Effector memory CD8-positive, alpha-beta T cell (primary cell): Measurements from ENCODE around the gene REG3G.

Experiments
- ATAC-seq: fragments of 150-1000 bp; cut with Tn5 transposase; replicated peaks from 2 replicates; pipeline ENCODE4 v1.10.0; 2021; ENCODE audit warnings: mild to moderate bottlenecking, moderate library complexity
- DNase-seq, 3 experiments: peaks; one replicate each; pipeline ENCODE4 v3.0.0; 2021
- H3K27ac Mint-ChIP-seq, 2 donors: one replicate each; pipeline ENCODE4 v1.8.0; 2022; ENCODE audit warnings: mild to moderate bottlenecking in 2 of 2, mixed read lengths in 2 of 2, moderate library complexity in 2 of 2
- H3K27me3 Mint-ChIP-seq, 2 donors: one replicate each; pipeline ENCODE4 v1.8.0; 2022; ENCODE audit warnings: mixed read lengths in 2 of 2
- H3K36me3 Mint-ChIP-seq: one replicate; pipeline ENCODE4 v1.8.0; 2022; ENCODE audit warnings: mild to moderate bottlenecking, moderate library complexity, mixed read lengths; ENCODE audit not compliant: insufficient read depth
- H3K4me1 Mint-ChIP-seq, 2 donors: one replicate each; pipeline ENCODE4 v1.8.0; 2022; ENCODE audit warnings: low read depth in 2 of 2, mixed read lengths in 2 of 2
- H3K4me3 Mint-ChIP-seq, 2 donors: one replicate each; pipeline ENCODE4 v1.8.0; 2022; ENCODE audit warnings: mild to moderate bottlenecking in 2 of 2, mixed read lengths in 2 of 2, moderate library complexity in 2 of 2
- H3K9me3 Mint-ChIP-seq, 2 donors: one replicate each; pipeline ENCODE4 v1.8.0; 2022; ENCODE audit warnings: mixed read lengths in 2 of 2
- total RNA-seq, 9 experiments: gene quantifications; one replicate each; lab custom pipeline; 2026; lab: John Stamatoyannopoulos, UW

The REG3G gene
- total RNA-seq = 0 reads per million in 9 experiments

DNA sequence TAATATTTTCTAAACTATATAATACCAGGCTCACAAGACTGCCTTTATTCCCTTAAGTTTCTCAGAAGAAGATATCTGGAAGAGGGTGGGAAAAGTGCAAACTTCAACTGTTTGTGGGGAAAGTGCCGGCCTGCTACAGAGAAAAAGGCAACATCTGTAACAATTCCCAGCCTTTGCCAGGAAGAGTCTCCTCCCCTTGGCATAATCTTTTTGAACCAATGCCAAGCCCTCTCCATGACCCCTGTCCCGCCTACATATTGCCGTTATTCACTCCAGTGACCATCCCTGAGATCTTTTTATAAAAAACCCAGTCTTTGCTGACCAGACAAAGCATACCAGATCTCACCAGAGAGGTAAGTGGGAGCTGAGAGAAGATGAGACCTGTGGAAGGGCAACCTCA lies at the start of gene REG3G:
Gene REG3G, plus strand, starts transcription at position 282 of the 400 bp plus-strand sequence. CDS start 392 bp downstream, outside the sequence.
- DNase-seq (no peak), ATAC-seq (no peak)
- H3K4me1 Mint-ChIP-seq = no peaks in the 10 kb centered on the region
- H3K27ac Mint-ChIP-seq = no peak within 1 kb of the TSS
- no peaks in the 10 kb centered on the region for H3K36me3 Mint-ChIP-seq
- no peak within 1 kb of the TSS for H3K4me3 Mint-ChIP-seq
- peaks cover 14 to 23% of the 10 kb centered on the region in 2 donors for H3K9me3 Mint-ChIP-seq
- no peaks in the 10 kb centered on the region for H3K27me3 Mint-ChIP-seq

DNA sequence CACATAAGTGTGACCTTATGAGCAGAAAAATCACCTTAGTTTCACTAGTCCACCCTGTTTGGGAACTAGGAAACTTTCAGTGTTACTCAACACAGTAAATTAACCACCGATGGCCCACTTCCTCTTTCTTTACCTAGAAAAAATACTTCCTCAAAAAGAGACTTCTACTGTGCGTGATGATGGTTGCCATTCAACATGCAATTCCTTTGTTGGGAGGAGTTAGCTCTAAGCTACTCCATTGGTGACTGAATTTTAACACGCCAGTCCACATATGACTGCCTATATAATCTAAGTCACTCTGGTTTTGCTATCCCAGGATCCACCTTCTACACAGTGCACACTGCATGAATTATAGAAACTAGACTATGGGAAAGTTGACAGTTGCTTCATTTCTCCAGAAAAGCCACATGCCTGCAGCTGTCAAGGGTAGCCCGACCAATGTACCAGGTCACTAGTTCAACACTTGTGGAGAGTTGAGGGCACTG lies 47.8 kb upstream of the REG3G start:
- H3K36me3 Mint-ChIP-seq = no peaks in the 10 kb centered on the region
- DNase-seq = no peak
- H3K4me3 Mint-ChIP-seq = no peak overlapping the region
- peaks cover 7 to 18% of the 10 kb centered on the region in 2 donors for H3K9me3 Mint-ChIP-seq
- H3K4me1 Mint-ChIP-seq = no peaks in the 10 kb centered on the region
- H3K27me3 Mint-ChIP-seq = no peaks in the 10 kb centered on the region
- H3K27ac Mint-ChIP-seq = no peak overlapping the region
- ATAC-seq = no peak

DNA sequence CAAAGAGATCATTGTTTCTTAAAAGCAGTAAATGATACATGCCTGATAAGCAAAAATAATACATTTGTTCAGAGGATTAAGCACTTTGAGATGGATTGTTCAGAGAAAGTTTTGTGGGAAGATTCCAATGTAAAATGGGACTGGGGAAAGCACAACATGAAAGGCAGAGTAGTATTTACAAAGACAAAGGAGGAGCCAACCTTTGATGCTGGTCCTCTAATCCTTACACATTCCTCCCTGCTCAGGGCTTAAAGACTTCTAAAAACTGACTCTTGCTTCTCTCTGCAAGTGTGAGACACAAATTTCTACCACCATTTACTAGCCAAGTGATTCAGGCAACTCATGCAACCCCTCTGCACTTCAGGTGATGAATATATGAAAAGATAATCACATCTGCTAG lies 47.2 kb upstream of the REG3G start:
- Mint-ChIP-seq H3K9me3 (peaks cover 7 to 20% of the 10 kb centered on the region in 2 donors), H3K4me3 (no peak overlapping the region), H3K27ac (no peak overlapping the region), H3K36me3 (no peaks in the 10 kb centered on the region), H3K27me3 (no peaks in the 10 kb centered on the region), H3K4me1 (no peaks in the 10 kb centered on the region)
- no peak for DNase-seq
- no peak for ATAC-seq

DNA sequence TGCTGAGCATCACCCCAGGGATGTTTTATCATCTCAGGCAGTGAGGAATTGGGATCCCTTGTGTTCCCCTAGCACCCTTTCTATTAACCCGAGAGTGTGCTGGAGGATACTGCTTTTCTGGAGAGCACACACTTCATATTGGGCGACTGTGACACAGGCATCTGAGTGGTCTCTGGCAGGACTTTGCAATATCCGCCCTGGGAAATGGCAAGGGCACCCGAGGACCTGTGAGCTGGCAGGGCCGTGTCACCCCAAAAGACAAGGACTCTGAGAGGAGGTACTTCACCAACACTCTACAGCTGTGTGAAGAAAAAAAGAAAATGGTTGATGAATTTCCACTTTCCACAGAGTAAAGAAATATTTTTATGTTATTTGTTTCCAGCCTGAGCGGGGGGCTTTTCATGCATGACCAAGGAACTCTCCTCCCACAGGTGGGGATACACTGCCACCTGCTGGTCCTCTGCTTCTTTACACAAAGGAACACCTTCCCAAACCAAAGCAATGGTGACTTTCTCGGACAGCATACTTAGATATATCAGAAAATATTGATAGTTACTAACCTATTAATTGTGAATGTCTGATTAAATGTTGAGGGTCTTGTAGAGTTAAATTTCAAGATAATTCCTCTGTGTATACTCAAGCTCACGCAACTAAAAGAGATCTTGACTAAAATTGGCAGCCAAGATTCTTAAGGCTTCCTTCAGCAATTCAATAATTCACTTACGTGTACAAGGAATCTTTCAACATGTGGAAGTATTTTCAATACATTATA lies 45.9 kb upstream of the REG3G start:
- H3K9me3 Mint-ChIP-seq = peaks cover 4 to 21% of the 10 kb centered on the region in 2 donors
- H3K27ac Mint-ChIP-seq = no peak overlapping the region
- H3K4me3 Mint-ChIP-seq = no peak overlapping the region
- ATAC-seq = no peak
- no peaks in the 10 kb centered on the region for H3K36me3 Mint-ChIP-seq
- DNase-seq = no peak
- H3K27me3 Mint-ChIP-seq = no peaks in the 10 kb centered on the region
- H3K4me1 Mint-ChIP-seq = no peaks in the 10 kb centered on the region

DNA sequence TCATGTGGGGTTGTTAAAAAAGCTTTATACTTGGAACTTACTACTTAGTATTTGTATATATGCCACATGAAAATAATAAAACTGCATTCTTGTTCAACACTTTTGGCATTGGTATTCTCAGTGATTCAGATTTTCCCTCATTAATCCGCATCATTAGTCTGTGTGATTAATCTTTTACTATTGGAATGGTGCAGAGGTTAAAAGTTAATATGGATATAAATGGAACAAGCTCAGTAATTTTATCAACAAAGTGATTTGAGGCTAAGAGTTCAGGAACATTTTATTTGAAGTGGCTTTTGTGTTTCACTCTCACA lies 45.4 kb upstream of the REG3G start:
- Mint-ChIP-seq H3K27ac (no peak overlapping the region), H3K9me3 (peaks cover 4 to 18% of the 10 kb centered on the region in 2 donors), H3K4me3 (no peak overlapping the region), H3K27me3 (no peaks in the 10 kb centered on the region), H3K36me3 (no peaks in the 10 kb centered on the region), H3K4me1 (no peaks in the 10 kb centered on the region)
- ATAC-seq = no peak
- DNase-seq = no peak

DNA sequence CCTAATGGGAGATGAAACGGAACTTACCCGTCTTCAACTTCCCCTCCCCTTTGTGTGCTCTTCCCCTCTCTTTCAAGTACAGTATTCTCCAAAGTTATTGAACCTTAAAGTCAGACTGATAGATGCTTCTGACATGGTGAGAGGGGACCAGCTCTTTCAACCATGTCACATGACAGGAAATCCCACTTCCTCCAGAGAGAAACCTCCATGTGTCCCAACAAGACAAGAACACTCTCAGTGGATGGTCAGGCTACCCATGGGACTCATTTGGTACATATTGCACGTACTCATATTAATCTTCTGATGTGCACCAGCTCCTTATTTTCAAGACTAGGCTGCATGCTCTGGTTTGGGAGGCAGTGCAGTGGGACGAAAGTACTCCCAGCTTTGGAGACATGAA lies 44.6 kb upstream of the REG3G start:
- H3K27me3 Mint-ChIP-seq = no peaks in the 10 kb centered on the region
- ATAC-seq = no peak
- H3K9me3 Mint-ChIP-seq = peaks cover 4 to 18% of the 10 kb centered on the region in 2 donors
- no peaks in the 10 kb centered on the region for H3K4me1 Mint-ChIP-seq
- no peak overlapping the region for H3K27ac Mint-ChIP-seq
- DNase-seq = no peak
- no peaks in the 10 kb centered on the region for H3K36me3 Mint-ChIP-seq
- H3K4me3 Mint-ChIP-seq = no peak overlapping the region

DNA sequence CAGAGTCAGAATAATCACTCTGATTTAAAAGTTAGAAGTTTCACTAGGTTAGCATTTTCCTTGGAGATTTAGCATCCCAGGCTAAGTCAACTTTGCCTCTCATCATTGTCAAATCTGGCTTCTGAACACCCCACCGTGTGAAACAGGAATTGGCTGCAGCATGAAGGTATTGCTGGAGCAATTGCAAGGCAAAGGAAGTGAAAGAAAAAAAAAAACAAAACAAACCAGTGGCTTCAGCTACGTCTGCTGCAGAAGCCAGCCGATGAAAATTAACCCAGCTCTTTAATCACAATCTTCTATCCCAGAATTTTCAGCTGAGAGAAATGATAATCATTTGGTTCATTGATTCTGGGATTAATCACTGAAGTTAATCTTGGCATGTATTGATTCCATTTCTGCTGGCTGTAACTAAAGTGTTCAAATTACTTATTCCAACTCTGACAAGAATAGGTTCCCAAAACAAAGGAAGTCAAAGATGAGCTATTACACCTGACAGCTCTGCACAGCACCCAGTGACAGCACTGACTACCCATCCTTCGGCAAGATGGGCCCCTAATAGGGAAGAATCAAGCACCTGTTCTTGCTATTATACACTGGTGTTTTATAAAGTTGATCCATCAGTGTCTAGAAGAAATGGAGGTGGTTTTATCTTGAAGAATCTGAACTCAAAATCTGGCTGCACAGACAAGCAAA lies 42.7 kb upstream of the REG3G start:
- H3K36me3 Mint-ChIP-seq = no peaks in the 10 kb centered on the region
- DNase-seq (no peak), ATAC-seq (no peak)
- no peaks in the 10 kb centered on the region for H3K27me3 Mint-ChIP-seq
- H3K9me3 Mint-ChIP-seq = peaks cover 4 to 18% of the 10 kb centered on the region in 2 donors
- H3K4me3 Mint-ChIP-seq = no peak overlapping the region
- H3K27ac Mint-ChIP-seq = no peak overlapping the region
- H3K4me1 Mint-ChIP-seq = no peaks in the 10 kb centered on the region

DNA sequence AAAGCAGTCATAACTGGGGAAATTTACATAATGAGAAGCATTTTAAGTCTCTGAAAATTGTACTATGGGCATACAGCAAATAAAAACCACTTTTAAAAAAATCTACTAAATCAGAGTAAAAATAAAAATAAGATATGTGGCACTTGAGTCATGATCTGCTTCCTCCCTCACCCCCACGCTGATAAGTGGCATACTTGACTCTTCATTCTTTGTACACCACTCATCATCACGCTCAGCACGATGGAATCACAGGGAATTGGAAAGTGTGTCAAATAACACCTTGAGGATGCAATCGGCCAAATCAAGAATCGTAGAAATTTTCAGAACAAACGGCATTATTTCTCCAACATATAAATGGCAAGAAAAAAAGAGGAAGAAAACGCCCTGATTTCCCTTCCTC lies 41.1 kb upstream of the REG3G start:
- DNase-seq = no peak
- no peak for ATAC-seq
- H3K4me3 Mint-ChIP-seq = no peak overlapping the region
- H3K27me3 Mint-ChIP-seq = no peaks in the 10 kb centered on the region
- H3K27ac Mint-ChIP-seq = no peak overlapping the region
- H3K36me3 Mint-ChIP-seq = no peaks in the 10 kb centered on the region
- H3K4me1 Mint-ChIP-seq = no peaks in the 10 kb centered on the region
- H3K9me3 Mint-ChIP-seq = peaks cover 4 to 18% of the 10 kb centered on the region in 2 donors

DNA sequence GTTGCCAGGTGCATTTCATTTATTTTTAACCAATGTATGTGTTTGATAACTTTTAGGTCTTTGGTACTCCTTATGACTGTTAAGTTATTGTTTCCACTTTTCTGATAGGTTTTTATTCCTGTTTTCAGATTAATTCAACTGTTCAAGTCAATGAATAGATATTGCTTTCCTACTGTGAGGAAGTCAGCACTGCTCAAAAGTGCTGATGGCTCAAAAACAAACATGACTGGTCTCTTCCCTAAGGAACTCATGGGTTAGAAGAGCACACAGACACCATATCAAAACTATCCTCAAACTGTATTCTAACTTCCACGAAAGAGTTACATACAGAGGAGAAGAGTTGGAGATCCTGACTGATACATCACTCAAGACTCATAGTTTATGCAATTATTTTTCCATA lies 39.9 kb upstream of the REG3G start:
- Mint-ChIP-seq H3K36me3 (no peaks in the 10 kb centered on the region), H3K9me3 (peaks cover 4 to 17% of the 10 kb centered on the region in 2 donors), H3K27ac (no peak overlapping the region), H3K4me3 (no peak overlapping the region), H3K4me1 (no peaks in the 10 kb centered on the region), H3K27me3 (no peaks in the 10 kb centered on the region)
- DNase-seq (no peak), ATAC-seq (no peak)

DNA sequence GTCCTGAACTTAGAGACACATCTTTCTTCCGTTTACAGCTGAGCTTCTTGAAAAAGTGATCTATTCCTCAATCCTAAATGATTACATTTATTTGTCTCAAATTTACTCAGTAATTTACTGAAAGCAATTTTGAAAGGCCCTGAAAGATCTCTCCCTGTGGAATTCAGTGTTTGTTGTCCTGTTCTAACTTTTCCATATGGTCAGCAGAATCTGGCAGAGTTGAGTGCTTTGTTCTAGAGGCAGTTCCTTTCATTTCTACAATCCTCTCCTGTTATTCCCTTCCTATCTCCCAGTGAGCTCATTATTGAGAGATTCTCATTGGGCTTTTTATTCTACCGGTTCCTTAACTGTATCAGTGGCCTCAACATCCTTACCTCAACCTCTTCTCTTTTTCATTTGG lies 36.5 kb upstream of the REG3G start:
- no peak for ATAC-seq
- no peaks in the 10 kb centered on the region for H3K36me3 Mint-ChIP-seq
- H3K4me3 Mint-ChIP-seq = no peak overlapping the region

DNA sequence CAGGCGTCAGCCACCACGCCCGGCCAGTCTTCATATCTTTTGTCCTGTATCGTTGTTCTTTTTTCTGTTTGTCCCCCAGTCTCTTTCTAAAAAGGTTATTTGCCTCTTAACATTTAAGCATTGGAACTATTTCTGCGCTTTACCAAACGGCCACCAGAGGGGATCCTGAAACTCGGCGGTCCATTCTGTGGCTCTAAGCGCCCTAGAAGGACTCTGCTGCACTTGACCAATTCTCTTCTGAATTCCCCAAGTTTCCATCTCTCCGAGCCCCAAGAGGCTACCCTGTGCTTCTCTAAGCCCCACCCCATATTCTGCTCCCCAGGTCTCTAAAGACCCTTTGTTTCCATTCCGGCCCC lies 33.1 kb upstream of the REG3G start:
- Mint-ChIP-seq H3K9me3 (peaks cover 15 to 23% of the 10 kb centered on the region in 2 donors), H3K4me1 (no peaks in the 10 kb centered on the region), H3K4me3 (no peak overlapping the region), H3K27ac (no peak overlapping the region), H3K27me3 (peaks cover 14 to 28% of the 10 kb centered on the region in 2 donors), H3K36me3 (no peaks in the 10 kb centered on the region)
- ATAC-seq (no peak), DNase-seq (no peak)

More for the DNA sequence above, 36.5 kb upstream of the REG3G start:
- H3K27me3 Mint-ChIP-seq = peaks cover 8 to 18% of the 10 kb centered on the region in 2 donors
- DNase-seq = no peak
- no peak overlapping the region for H3K27ac Mint-ChIP-seq
- no peaks in the 10 kb centered on the region for H3K4me1 Mint-ChIP-seq
- peaks cover 10 to 11% of the 10 kb centered on the region in 2 donors for H3K9me3 Mint-ChIP-seq

DNA sequence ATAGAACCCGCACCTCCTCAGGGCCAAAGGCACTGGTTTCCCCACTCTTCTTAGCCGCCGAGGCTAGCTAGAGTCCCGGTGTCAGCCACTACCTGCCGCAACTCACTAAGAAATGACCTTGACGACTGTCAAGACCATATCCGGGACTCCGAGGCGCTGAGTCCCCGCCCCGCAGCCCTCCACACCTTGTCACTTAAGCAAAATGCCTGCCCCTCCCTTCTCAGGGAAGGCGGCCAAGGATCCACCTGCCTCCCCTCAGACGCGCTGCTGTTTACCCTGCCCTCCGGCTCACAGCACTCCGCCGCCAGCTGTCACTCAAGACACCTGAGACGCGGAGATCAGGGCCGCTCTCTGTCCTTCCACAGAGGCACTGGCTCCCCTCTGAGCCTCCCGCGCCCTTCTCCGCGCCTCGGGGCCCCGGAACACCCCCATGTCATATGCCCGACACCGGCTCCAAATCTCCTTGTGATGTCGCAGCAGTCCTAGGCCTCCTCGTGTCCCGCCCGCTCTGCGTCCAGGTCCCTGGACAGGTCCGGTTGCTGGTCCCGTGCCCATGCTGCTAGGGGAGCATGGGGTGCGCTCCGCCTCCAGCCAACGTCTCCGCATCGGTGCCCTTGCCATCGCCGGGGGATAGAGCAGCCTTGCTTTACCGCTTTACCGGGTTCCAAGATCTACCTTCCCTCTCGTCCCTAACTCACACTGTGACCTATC lies 32.5 kb upstream of the REG3G start:
- H3K9me3 Mint-ChIP-seq = peaks cover 15 to 23% of the 10 kb centered on the region in 2 donors
- ATAC-seq (no peak), DNase-seq (no peak)
- no peak overlapping the region for H3K27ac Mint-ChIP-seq
- no peaks in the 10 kb centered on the region for H3K4me1 Mint-ChIP-seq
- no peak overlapping the region for H3K4me3 Mint-ChIP-seq
- peaks cover 14 to 28% of the 10 kb centered on the region in 2 donors for H3K27me3 Mint-ChIP-seq
- H3K36me3 Mint-ChIP-seq = no peaks in the 10 kb centered on the region

DNA sequence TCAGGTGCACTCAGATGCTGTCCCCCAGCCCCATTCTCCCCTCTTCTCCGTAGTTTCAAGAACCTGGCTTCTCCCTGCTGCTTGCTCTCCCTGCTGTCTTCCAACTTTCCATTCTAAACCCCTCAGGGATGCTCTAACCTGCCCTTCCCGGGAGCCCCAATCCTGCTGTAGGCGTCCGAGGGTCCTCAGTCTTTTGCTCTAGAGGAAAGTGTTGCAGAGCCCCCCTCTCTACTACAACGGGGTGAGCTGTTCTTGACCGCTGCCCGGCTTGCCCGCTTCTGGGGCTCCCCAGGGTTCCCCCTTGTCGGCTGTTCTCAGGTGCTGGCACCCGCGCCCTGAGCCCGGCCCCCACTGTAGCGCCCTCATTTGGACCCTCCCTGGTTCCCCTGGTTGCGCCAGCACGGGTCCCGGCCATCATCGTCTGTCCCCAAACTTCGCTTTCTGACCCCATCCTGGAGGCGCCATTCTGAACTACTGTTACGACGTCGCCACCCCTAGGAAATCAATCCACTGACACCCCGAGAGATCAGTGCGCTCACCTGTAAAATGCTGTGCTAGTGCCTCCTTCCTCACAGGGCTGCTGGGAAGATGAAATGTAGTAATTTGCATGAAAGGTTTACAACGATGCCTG lies 31.9 kb upstream of the REG3G start:
- H3K4me3 Mint-ChIP-seq = no peak overlapping the region
- no peaks in the 10 kb centered on the region for H3K36me3 Mint-ChIP-seq
- H3K4me1 Mint-ChIP-seq = no peaks in the 10 kb centered on the region
- peaks cover 14 to 28% of the 10 kb centered on the region in 2 donors for H3K27me3 Mint-ChIP-seq
- DNase-seq = no peak
- H3K27ac Mint-ChIP-seq = no peak overlapping the region
- peaks cover 15 to 23% of the 10 kb centered on the region in 2 donors for H3K9me3 Mint-ChIP-seq
- no peak for ATAC-seq
